Measurements from ENCODE around the gene STIP1. TPM values are rescaled to one million over a fixed set of nuclear protein-coding genes. Genes with fewer than 3 reads are reported as not detected.

The STIP1 gene
- total RNA-seq, 2 donors from 2014 or later: 230 to 257 TPM

DNA sequence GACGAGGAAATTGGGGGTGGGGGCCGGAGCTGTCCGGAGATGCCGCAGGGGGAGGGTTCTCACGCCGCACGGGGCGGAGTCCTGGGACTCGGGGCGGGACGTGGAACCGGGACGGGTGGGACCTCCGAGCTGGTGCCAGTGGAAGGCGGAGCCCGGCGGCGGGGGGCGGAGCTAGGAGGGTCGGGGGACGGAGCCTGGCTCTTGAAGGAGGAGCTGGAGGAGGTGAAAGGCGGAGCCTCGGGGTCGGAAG, 55.2 kb downstream of the STIP1 start:
- Mint-ChIP-seq H3K27ac (peak overlapping the region; percentile 96), H3K4me3 (peak overlapping the region; percentile 76), H3K9me3 (no peaks in the 10 kb centered on the region), H3K4me1 (peaks cover 9% of the 10 kb centered on the region), H3K27me3 (ENCODE audit: insufficient read depth) (no peaks in the 10 kb centered on the region), H3K36me3 (ENCODE audit: low read depth) (peaks cover 33% of the 10 kb centered on the region)
- TF ChIP-seq, protein P1, sequence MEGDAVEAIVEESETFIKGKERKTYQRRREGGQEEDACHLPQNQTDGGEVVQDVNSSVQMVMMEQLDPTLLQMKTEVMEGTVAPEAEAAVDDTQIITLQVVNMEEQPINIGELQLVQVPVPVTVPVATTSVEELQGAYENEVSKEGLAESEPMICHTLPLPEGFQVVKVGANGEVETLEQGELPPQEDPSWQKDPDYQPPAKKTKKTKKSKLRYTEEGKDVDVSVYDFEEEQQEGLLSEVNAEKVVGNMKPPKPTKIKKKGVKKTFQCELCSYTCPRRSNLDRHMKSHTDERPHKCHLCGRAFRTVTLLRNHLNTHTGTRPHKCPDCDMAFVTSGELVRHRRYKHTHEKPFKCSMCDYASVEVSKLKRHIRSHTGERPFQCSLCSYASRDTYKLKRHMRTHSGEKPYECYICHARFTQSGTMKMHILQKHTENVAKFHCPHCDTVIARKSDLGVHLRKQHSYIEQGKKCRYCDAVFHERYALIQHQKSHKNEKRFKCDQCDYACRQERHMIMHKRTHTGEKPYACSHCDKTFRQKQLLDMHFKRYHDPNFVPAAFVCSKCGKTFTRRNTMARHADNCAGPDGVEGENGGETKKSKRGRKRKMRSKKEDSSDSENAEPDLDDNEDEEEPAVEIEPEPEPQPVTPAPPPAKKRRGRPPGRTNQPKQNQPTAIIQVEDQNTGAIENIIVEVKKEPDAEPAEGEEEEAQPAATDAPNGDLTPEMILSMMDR (conservative IDR thresholded peaks at IDR 0.05): no peak
- Histone ChIP-seq H3K9ac (ENCODE audit: extremely low read depth, low read length, poor library complexity, severe bottlenecking) (peak overlapping the region; percentile 81), H3K4me3 (ENCODE audit: low read length) (peak overlapping the region; percentile 95), H3K27ac (ENCODE audit: low read depth, low read length) (peak overlapping the region; percentile 99), H3K27me3 (ENCODE audit: control insufficient read depth, insufficient read depth, low read length, poor library complexity, severe bottlenecking) (no peaks in the 10 kb centered on the region), H3K36me3 (ENCODE audit: control insufficient read depth, insufficient read depth, low read length) (peaks cover 28% of the 10 kb centered on the region), H3K9me3 (ENCODE audit: control insufficient read depth, low read length) (no peaks in the 10 kb centered on the region), H3K4me1 (ENCODE audit: control insufficient read depth, insufficient read depth, low read length) (peaks cover 4% of the 10 kb centered on the region)
- WGBS, 2 experiments (ENCODE audit: insufficient coverage in 1 of 2, insufficient read length in 1 of 2): 0% methylated on average over 24 of the region's 24 CpGs; no CpG with 5 or more reads in 1 of the 2 experiments
- peak; percentile 100 for DNase-seq

DNA sequence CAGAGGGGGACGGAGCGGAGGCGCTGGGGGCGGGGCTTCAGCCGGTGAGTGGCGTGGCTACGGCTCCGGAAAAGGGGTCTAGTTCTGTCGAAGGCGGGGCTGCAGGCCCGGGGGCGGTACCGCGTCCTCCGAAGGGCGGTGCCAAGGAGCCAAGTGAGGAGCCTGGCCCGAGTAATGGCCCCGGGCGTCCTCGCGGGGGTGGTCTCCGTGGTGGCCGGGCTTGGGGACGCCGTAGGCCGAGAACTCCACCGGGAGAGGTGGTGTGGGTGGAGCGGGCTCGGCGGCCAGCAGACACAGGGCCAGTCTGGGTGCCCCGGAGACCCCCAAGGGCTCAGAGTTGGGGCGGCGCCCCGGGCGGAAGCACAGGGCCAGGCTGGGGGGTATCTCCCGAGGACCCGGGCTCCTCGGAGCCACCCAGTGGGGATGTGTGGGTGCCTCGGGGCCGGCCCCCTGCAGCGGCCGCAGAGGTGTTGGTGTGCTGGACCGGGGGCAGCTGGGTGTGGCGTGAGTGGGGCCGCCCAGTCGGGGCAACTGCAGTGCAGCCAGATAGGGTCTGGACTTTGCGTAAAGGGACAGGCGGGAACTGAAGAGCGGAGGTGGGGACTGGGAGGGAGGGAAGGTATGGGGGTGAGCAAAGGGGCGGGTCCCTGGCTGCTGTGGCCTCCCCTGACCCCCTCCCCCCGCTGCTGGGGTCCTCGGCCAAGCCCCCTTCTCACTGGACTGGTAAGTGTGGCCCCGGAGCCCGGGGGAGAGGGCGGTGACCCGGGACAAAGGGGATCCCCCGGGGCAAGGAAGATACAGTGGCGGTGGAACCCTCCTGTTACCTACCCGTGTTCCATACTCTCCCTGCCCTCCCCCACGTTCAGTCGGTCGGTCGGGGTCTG, 55.8 kb downstream of the STIP1 start:
- peak overlapping the region; percentile 96 for H3K27ac Mint-ChIP-seq
- H3K27ac ChIP-seq (ENCODE audit: low read depth, low read length): peak overlapping the region; percentile 68
- no peaks in the 10 kb centered on the region for H3K9me3 Mint-ChIP-seq
- TF ChIP-seq, protein P1 (conservative IDR thresholded peaks at IDR 0.05): peak; percentile 16
- H3K36me3 ChIP-seq (ENCODE audit: control insufficient read depth, insufficient read depth, low read length): peaks cover 28% of the 10 kb centered on the region
- 1 to 2% methylated on average over 11 to 63 of the region's 63 CpGs for WGBS, 2 experiments (ENCODE audit: insufficient coverage in 1 of 2, insufficient read length in 1 of 2)
- H3K4me1 Mint-ChIP-seq: peaks cover 9% of the 10 kb centered on the region
- peak overlapping the region; percentile 64 for H3K9ac ChIP-seq (ENCODE audit: extremely low read depth, low read length, poor library complexity, severe bottlenecking)
- H3K4me3 ChIP-seq (ENCODE audit: low read length): peak overlapping the region; percentile 95
- peak; percentile 86 for DNase-seq
- H3K36me3 Mint-ChIP-seq (ENCODE audit: low read depth): peaks cover 33% of the 10 kb centered on the region
- H3K9me3 ChIP-seq (ENCODE audit: control insufficient read depth, low read length): no peaks in the 10 kb centered on the region
- H3K4me1 ChIP-seq (ENCODE audit: control insufficient read depth, insufficient read depth, low read length): peaks cover 4% of the 10 kb centered on the region
- no peaks in the 10 kb centered on the region for H3K27me3 ChIP-seq (ENCODE audit: control insufficient read depth, insufficient read depth, low read length, poor library complexity, severe bottlenecking)
- H3K27me3 Mint-ChIP-seq (ENCODE audit: insufficient read depth): no peaks in the 10 kb centered on the region
- peak overlapping the region; percentile 76 for H3K4me3 Mint-ChIP-seq

DNA sequence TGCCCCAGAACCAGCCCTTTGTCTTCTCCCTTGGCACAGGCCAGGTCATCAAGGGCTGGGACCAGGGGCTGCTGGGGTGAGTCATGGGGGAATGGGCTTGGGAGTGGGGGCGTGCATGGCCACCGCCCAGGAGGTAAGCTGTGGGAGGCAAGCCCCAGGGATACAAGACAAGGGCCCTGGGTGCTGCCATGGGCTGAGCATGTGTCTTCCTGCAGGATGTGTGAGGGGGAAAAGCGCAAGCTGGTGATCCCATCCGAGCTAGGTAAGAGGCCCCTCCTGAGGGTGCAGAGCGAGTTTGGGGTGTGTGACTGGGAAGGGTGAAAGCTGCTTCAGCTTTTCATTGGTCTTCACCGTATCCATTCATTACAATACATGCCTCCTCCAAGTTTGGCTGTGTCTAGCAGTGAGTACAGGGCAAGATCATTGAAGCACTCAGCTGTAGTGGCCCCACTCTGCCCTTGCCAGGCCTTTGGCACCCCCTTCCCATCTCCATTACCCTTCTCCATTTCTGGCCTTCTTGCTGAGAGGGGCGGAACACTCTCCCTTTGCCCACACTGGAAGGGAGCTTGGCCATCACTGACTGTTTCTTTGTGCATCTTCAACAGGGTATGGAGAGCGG, 57.4 kb downstream of the STIP1 start:
- Histone ChIP-seq H3K27ac (ENCODE audit: low read depth, low read length) (no peak overlapping the region), H3K4me3 (ENCODE audit: low read length) (no peak overlapping the region), H3K9ac (ENCODE audit: extremely low read depth, low read length, poor library complexity, severe bottlenecking) (no peak overlapping the region), H3K36me3 (ENCODE audit: control insufficient read depth, insufficient read depth, low read length) (peaks cover 23% of the 10 kb centered on the region), H3K27me3 (ENCODE audit: control insufficient read depth, insufficient read depth, low read length, poor library complexity, severe bottlenecking) (no peaks in the 10 kb centered on the region), H3K4me1 (ENCODE audit: control insufficient read depth, insufficient read depth, low read length) (peaks cover 7% of the 10 kb centered on the region), H3K9me3 (ENCODE audit: control insufficient read depth, low read length) (no peaks in the 10 kb centered on the region)
- Mint-ChIP-seq H3K9me3 (no peaks in the 10 kb centered on the region), H3K4me1 (peaks cover 16% of the 10 kb centered on the region), H3K4me3 (peak overlapping the region; percentile 76), H3K27ac (peak overlapping the region; percentile 48), H3K27me3 (ENCODE audit: insufficient read depth) (no peaks in the 10 kb centered on the region), H3K36me3 (ENCODE audit: low read depth) (peaks cover 24% of the 10 kb centered on the region)
- TF ChIP-seq, protein P1 (conservative IDR thresholded peaks at IDR 0.05): no peak
- 96 to 97% methylated on average over 4 to 8 of the region's 8 CpGs for WGBS, 2 experiments (ENCODE audit: insufficient coverage in 1 of 2, insufficient read length in 1 of 2)
- DNase-seq: no peak

Data from endodermal cell (in vitro differentiated cells).